Progenitor cell of endocrine pancreas (in vitro differentiated cells): ENCODE measurements around the gene COQ6. TPM values are rescaled to one million over a fixed set of nuclear protein-coding genes. Genes with fewer than 3 reads are reported as not detected.

Source experiments
- DNase-seq: peaks from one replicate; pipeline ENCODE4 v3.0.0; 2021; ENCODE audit warnings: low spot score; ENCODE audit not compliant: unreplicated experiment
- H3K27ac Mint-ChIP-seq: 2 replicates; pipeline ENCODE4 v1.8.0; 2021; ENCODE audit warnings: mild to moderate bottlenecking, moderate library complexity, mixed read lengths
- H3K27me3 Mint-ChIP-seq: 2 replicates; pipeline ENCODE4 v1.8.0; 2021; ENCODE audit warnings: mixed read lengths
- H3K36me3 Mint-ChIP-seq: 2 replicates; pipeline ENCODE4 v1.8.0; 2022; ENCODE audit warnings: mixed read lengths; ENCODE audit not compliant: insufficient read depth
- H3K4me1 Mint-ChIP-seq: 2 replicates; pipeline ENCODE4 v1.8.0; 2021; ENCODE audit warnings: low read depth, mixed read lengths
- H3K4me3 Mint-ChIP-seq: 2 replicates; pipeline ENCODE4 v1.8.0; 2021; ENCODE audit warnings: low read depth, mild to moderate bottlenecking, moderate library complexity, mixed read lengths
- H3K9me3 Mint-ChIP-seq: 2 replicates; pipeline ENCODE4 v1.8.0; 2021; ENCODE audit warnings: low read depth, mixed read lengths
- CTCF ChIP-seq: fragments of 200-600 bp; sonication (generic); IDR thresholded peaks from one replicate; pipeline ENCODE4 v1.5.0; 2021; ENCODE audit warnings: antibody characterized with exemption, mild to moderate bottlenecking; ENCODE audit not compliant: unreplicated experiment
- total RNA-seq: library from RNA; stranded (reverse); gene quantifications from 2 replicates; pipeline ENCODE4 v1.2.1, GENCODE V29; 2021

Gene COQ6
- total RNA-seq, 1 donor from 2014 or later: 22.9 TPM

GRCh38 chr14:74008843-74009499 is 58.9 kb downstream of the COQ6 start:
- H3K36me3 Mint-ChIP-seq: peaks cover 8% of the 10 kb centered on the region
- H3K27me3 Mint-ChIP-seq: no peaks in the 10 kb centered on the region
- H3K27ac Mint-ChIP-seq: no peak overlapping the region
- TF ChIP-seq CTCF: no peak
- no peak for DNase-seq
- H3K4me1 Mint-ChIP-seq: peaks cover 1% of the 10 kb centered on the region
- H3K4me3 Mint-ChIP-seq: no peak overlapping the region
- no peaks in the 10 kb centered on the region for H3K9me3 Mint-ChIP-seq

Other genes with a start within 250 kb of the COQ6 start
- 52.7 and 59.0 TPM in 2 replicates for gene PNMA1, start 235.9 kb upstream of the COQ6 start, total RNA-seq
- gene PTGR2, start 98.5 kb upstream of the COQ6 start, total RNA-seq: 6.9 and 11.0 TPM in 2 replicates
- gene ZNF410, start 63.4 kb upstream of the COQ6 start, total RNA-seq: 49.9 and 53.3 TPM in 2 replicates
- gene FAM161B, start 208 bp upstream of the COQ6 start, total RNA-seq: 3.4 and 3.7 TPM in 2 replicates
- 13.9 and 14.2 TPM in 2 replicates for gene ENTPD5, start 69.0 kb downstream of the COQ6 start, total RNA-seq
- 4.5 and 5.6 TPM in 2 replicates for gene BBOF1, start 69.0 kb downstream of the COQ6 start, total RNA-seq
- gene ALDH6A1, start 134.2 kb downstream of the COQ6 start, total RNA-seq: 55.4 and 57.3 TPM in 2 replicates
- 13.4 and 14.3 TPM in 2 replicates for gene LIN52, start 134.7 kb downstream of the COQ6 start, total RNA-seq